ENCODE measurements around the gene USP10.
A peak's percentile ranks its signal among the peaks of the same experiment; 100 is the strongest.

USP10 gene

DNA sequence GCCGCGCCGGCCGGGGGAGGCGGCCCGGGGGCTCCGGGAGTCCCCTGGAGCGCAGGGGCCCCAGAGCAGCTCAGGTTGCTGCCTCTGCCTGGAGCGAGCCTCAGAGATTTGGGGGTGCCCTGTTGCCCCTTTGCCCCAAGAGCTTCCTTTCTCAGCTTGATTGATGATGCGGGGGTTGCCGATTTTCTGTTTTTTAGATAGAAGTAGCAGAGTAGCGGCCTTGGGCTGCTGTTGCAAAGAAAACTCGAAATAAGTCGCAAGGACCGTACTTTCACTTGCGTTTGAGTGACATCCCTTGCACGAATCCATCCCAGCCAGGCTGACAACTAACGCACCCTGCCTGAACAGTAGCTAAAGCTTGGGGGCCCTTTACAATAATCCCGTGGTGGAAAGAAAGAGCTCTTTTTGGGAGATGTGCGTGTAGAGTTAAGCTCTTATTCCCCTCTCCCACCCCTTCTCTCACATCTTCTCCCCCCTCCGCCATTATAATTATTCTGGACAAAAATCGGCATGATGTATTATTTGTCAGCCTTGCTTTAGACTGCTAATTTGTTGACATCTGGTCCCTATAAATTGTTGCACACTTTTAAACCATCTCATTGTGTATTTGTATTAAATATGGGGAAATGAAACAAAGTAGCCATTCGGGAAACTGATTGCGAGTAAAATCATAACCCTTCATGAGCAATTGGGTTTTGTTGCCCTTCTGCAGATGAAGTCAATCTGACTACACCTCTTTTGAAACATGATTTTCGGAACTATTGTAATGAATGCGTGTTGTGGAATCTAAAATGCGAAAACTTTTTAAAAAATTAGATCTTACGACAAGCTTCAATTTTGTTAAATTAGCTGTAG, 873 bp downstream of the USP10 start:
- peak overlapping the region; percentile 88 for H3K27ac ChIP-seq (ENCODE audit: low read depth, low read length)
- peak overlapping the region; percentile 95 for H3K9ac ChIP-seq (ENCODE audit: low read depth, low read length)
- peak overlapping the region; percentile 84 for H3K4me3 ChIP-seq (ENCODE audit: low read depth, low read length)
- peaks cover 4% of the 10 kb centered on the region; the same call in 1 of the 2 replicates for H3K36me3 ChIP-seq (ENCODE audit: control insufficient read depth, insufficient read depth, low read length)
- H3K9me3 ChIP-seq (ENCODE audit: control insufficient read depth, insufficient read depth, low read length): no peaks in the 10 kb centered on the region
- peaks cover 27% of the 10 kb centered on the region for H3K4me1 ChIP-seq (ENCODE audit: control insufficient read depth, insufficient read depth, low read length)
- H3K27me3 ChIP-seq (ENCODE audit: control insufficient read depth, insufficient read depth, low read length): no peaks in the 10 kb centered on the region

- Histone ChIP-seq H3K9ac (ENCODE audit: low read depth, low read length) (no peak overlapping the region), H3K4me1 (ENCODE audit: control insufficient read depth, insufficient read depth, low read length) (peaks cover 27% of the 10 kb centered on the region), H3K4me3 (ENCODE audit: low read depth, low read length) (no peak overlapping the region), H3K9me3 (ENCODE audit: control insufficient read depth, insufficient read depth, low read length) (no peaks in the 10 kb centered on the region), H3K27me3 (ENCODE audit: control insufficient read depth, insufficient read depth, low read length) (no peaks in the 10 kb centered on the region), H3K27ac (ENCODE audit: low read depth, low read length) (no peak overlapping the region), H3K36me3 (ENCODE audit: control insufficient read depth, insufficient read depth, low read length) (peaks cover 4% of the 10 kb centered on the region; the same call in 1 of the 2 replicates)
Observed at GRCh38 chr16:84703681-84704080, 3.9 kb downstream of the USP10 start.

DNA sequence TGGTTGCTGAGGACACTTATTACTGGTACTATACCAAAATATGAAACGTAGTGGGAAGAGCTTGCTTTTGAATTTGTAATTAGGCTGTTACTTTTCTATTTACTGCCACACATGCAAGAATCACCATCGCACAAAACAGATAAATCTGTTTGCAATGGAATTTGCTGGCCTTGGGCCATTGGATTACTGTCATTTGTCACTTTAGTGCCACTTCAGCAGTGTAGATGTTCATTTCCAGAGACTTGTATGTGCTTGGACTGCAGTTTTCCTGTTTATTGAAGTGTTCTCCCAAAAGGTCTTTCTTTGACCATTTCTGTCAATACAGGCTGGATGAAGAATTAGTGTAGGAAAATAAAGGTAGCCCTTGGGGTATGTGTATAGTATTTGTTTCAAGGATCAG, 4.5 kb downstream of the USP10 start:
- Histone ChIP-seq H3K36me3 (ENCODE audit: control insufficient read depth, insufficient read depth, low read length) (peaks cover 4% of the 10 kb centered on the region; the same call in 1 of the 2 replicates), H3K4me3 (ENCODE audit: low read depth, low read length) (no peak overlapping the region), H3K4me1 (ENCODE audit: control insufficient read depth, insufficient read depth, low read length) (peaks cover 28% of the 10 kb centered on the region), H3K9ac (ENCODE audit: low read depth, low read length) (no peak overlapping the region), H3K9me3 (ENCODE audit: control insufficient read depth, insufficient read depth, low read length) (no peaks in the 10 kb centered on the region), H3K27me3 (ENCODE audit: control insufficient read depth, insufficient read depth, low read length) (no peaks in the 10 kb centered on the region), H3K27ac (ENCODE audit: low read depth, low read length) (no peak overlapping the region)

GRCh38 chr16:84706856-84707255, 7.1 kb downstream of the USP10 start:
- H3K27me3 ChIP-seq (ENCODE audit: control insufficient read depth, insufficient read depth, low read length): no peaks in the 10 kb centered on the region
- H3K27ac ChIP-seq (ENCODE audit: low read depth, low read length): no peak overlapping the region
- H3K36me3 ChIP-seq (ENCODE audit: control insufficient read depth, insufficient read depth, low read length): peaks cover 13% of the 10 kb centered on the region
- H3K9me3 ChIP-seq (ENCODE audit: control insufficient read depth, insufficient read depth, low read length): no peaks in the 10 kb centered on the region
- no peak overlapping the region for H3K4me3 ChIP-seq (ENCODE audit: low read depth, low read length)
- no peak overlapping the region for H3K9ac ChIP-seq (ENCODE audit: low read depth, low read length)
- H3K4me1 ChIP-seq (ENCODE audit: control insufficient read depth, insufficient read depth, low read length): peaks cover 45% of the 10 kb centered on the region

GRCh38 chr16:84709609-84710008, 9.8 kb downstream of the USP10 start:
- H3K9me3 ChIP-seq (ENCODE audit: control insufficient read depth, insufficient read depth, low read length): no peaks in the 10 kb centered on the region
- no peaks in the 10 kb centered on the region for H3K27me3 ChIP-seq (ENCODE audit: control insufficient read depth, insufficient read depth, low read length)
- no peak overlapping the region for H3K27ac ChIP-seq (ENCODE audit: low read depth, low read length)
- no peak overlapping the region for H3K4me3 ChIP-seq (ENCODE audit: low read depth, low read length)
- peaks cover 45% of the 10 kb centered on the region for H3K4me1 ChIP-seq (ENCODE audit: control insufficient read depth, insufficient read depth, low read length)
- peaks cover 12% of the 10 kb centered on the region for H3K36me3 ChIP-seq (ENCODE audit: control insufficient read depth, insufficient read depth, low read length)
- H3K9ac ChIP-seq (ENCODE audit: low read depth, low read length): no peak overlapping the region

DNA sequence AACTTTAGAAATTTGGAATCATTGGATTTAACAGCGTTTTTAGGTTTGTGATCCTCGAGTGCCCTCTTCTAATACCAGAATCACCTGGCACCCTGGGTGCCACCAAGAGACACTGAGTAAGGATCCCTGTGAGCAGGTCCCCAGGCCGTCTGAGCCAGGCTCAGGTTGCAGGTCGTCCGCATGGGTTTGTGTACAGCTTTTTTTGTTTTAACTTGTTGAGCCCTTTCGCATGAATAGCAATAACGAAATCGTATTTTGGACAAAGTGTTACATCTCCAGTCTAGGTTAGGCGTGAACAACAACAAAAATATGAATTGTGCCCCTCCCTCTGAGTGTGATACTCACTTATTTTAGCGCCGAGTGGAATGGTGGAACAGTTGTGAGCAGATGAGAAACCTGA, 10.9 kb downstream of the USP10 start:
- peaks cover 8% of the 10 kb centered on the region for H3K36me3 ChIP-seq (ENCODE audit: control insufficient read depth, insufficient read depth, low read length)
- H3K4me1 ChIP-seq (ENCODE audit: control insufficient read depth, insufficient read depth, low read length): peaks cover 45% of the 10 kb centered on the region
- H3K9me3 ChIP-seq (ENCODE audit: control insufficient read depth, insufficient read depth, low read length): no peaks in the 10 kb centered on the region

DNA sequence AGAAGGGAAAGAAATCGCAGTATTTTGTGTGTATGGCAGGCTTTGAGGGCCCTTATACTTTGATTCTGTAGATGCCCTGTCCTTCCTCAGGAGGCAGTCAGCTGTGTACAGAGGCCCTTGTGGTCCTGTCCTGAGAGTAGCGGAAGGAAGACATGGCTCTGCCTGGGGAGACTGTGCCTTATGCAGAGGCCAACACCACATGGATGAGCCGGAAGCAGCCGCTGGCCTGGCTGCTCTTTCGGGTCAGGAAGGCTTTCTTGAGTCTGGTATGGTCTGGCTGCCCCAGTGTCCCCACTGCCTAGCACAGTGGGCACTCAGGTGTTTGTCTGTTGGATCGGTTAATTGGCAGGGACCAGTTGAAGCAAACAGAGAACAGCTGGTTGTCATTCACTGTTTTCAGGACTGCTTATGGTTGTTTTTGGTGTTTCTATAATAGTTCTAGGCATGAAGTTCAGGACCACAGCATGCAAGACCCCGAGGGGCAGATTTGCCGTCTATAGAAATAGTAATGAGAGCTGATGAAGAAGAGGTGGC, 12.4 kb downstream of the USP10 start:
- Histone ChIP-seq H3K36me3 (ENCODE audit: control insufficient read depth, insufficient read depth, low read length) (peaks cover 18% of the 10 kb centered on the region), H3K9ac (ENCODE audit: low read depth, low read length) (no peak overlapping the region), H3K27ac (ENCODE audit: low read depth, low read length) (no peak overlapping the region), H3K4me3 (ENCODE audit: low read depth, low read length) (no peak overlapping the region), H3K27me3 (ENCODE audit: control insufficient read depth, insufficient read depth, low read length) (no peaks in the 10 kb centered on the region), H3K4me1 (ENCODE audit: control insufficient read depth, insufficient read depth, low read length) (peaks cover 50% of the 10 kb centered on the region), H3K9me3 (ENCODE audit: control insufficient read depth, insufficient read depth, low read length) (no peaks in the 10 kb centered on the region)

More for the DNA sequence above, 10.9 kb downstream of the USP10 start:
- H3K27me3 ChIP-seq (ENCODE audit: control insufficient read depth, insufficient read depth, low read length): no peaks in the 10 kb centered on the region
- no peak overlapping the region for H3K4me3 ChIP-seq (ENCODE audit: low read depth, low read length)
- no peak overlapping the region for H3K27ac ChIP-seq (ENCODE audit: low read depth, low read length)
- H3K9ac ChIP-seq (ENCODE audit: low read depth, low read length): no peak overlapping the region

- no peaks in the 10 kb centered on the region for H3K9me3 ChIP-seq (ENCODE audit: control insufficient read depth, insufficient read depth, low read length)
- peaks cover 50% of the 10 kb centered on the region for H3K4me1 ChIP-seq (ENCODE audit: control insufficient read depth, insufficient read depth, low read length)
- peaks cover 21% of the 10 kb centered on the region for H3K36me3 ChIP-seq (ENCODE audit: control insufficient read depth, insufficient read depth, low read length)
- H3K4me3 ChIP-seq (ENCODE audit: low read depth, low read length): no peak overlapping the region
- H3K27ac ChIP-seq (ENCODE audit: low read depth, low read length): peak overlapping the region; percentile 23
- no peaks in the 10 kb centered on the region for H3K27me3 ChIP-seq (ENCODE audit: control insufficient read depth, insufficient read depth, low read length)
- H3K9ac ChIP-seq (ENCODE audit: low read depth, low read length): no peak overlapping the region
Observed at GRCh38 chr16:84712801-84713775, 13.3 kb downstream of the USP10 start.

DNA sequence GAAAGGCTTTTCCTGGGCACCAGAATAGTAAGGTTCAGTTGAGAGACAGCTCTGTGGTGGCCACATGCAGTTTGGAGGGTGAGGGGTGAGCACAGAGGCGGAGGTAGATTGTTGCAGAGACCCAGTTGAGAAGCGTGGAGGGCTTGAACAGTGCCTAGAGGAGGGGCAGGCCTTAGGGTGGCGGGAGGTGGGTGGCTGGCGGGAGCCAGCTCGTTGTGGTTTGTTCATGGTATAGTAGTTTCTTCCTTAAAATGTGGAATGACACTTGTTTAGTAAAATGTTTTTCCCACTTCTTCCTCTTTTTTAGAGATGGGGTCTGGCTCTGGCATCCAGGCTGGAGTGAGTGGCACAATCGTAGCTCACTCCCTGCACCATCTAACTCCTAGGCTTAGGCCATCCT, 14.2 kb downstream of the USP10 start:
- peaks cover 46% of the 10 kb centered on the region for H3K4me1 ChIP-seq (ENCODE audit: control insufficient read depth, insufficient read depth, low read length)
- H3K4me3 ChIP-seq (ENCODE audit: low read depth, low read length): no peak overlapping the region
- no peak overlapping the region for H3K27ac ChIP-seq (ENCODE audit: low read depth, low read length)
- no peaks in the 10 kb centered on the region for H3K9me3 ChIP-seq (ENCODE audit: control insufficient read depth, insufficient read depth, low read length)
- peaks cover 21% of the 10 kb centered on the region for H3K36me3 ChIP-seq (ENCODE audit: control insufficient read depth, insufficient read depth, low read length)
- no peak overlapping the region for H3K9ac ChIP-seq (ENCODE audit: low read depth, low read length)
- H3K27me3 ChIP-seq (ENCODE audit: control insufficient read depth, insufficient read depth, low read length): no peaks in the 10 kb centered on the region

GRCh38 chr16:84715424-84715823, 15.6 kb downstream of the USP10 start:
- Histone ChIP-seq H3K9me3 (ENCODE audit: control insufficient read depth, insufficient read depth, low read length) (no peaks in the 10 kb centered on the region), H3K27me3 (ENCODE audit: control insufficient read depth, insufficient read depth, low read length) (no peaks in the 10 kb centered on the region), H3K4me3 (ENCODE audit: low read depth, low read length) (no peak overlapping the region), H3K4me1 (ENCODE audit: control insufficient read depth, insufficient read depth, low read length) (peaks cover 38% of the 10 kb centered on the region), H3K9ac (ENCODE audit: low read depth, low read length) (no peak overlapping the region), H3K27ac (ENCODE audit: low read depth, low read length) (no peak overlapping the region), H3K36me3 (ENCODE audit: control insufficient read depth, insufficient read depth, low read length) (peaks cover 21% of the 10 kb centered on the region)
